ENCODE data around the gene MVK. TPM values are rescaled to one million over a fixed set of nuclear protein-coding genes. Genes with fewer than 3 reads are reported as not detected.

The MVK gene
- polyA plus RNA-seq, 1 donor (not counting 4 experiments of a cell fraction or from before 2014, with no cell fraction given) = 26.7 TPM

DNA sequence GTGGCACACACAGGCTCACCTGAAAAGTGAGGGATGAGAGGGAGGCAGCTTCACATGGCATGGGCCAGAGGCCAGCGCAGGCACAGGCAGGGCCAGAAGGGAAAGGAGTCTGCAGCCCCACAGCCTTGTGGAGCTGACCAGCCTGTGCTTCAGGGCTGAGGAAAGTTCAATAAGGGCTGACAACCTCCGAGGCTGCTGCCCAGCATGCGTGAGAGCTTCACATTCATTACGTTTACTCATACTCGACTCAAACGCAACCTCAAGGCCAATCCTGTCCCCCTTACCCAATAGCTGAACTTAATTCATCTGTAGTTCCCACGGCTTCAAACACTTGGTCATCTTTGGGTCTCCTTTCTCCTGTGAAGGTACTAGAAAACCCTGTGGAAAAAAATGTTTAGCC, 5.1 kb upstream of the MVK start:
- Histone ChIP-seq H3K79me2 (ENCODE audit: control insufficient read depth, insufficient read depth, low read length) (peaks cover 2% of the 10 kb centered on the region), H3K4me1 (ENCODE audit: control insufficient read depth, extremely low read depth, insufficient read depth, low read length) (peaks cover 6% of the 10 kb centered on the region), H4K20me1 (ENCODE audit: control insufficient read depth, extremely low read depth, insufficient read depth, low read length) (no peaks in the 10 kb centered on the region), H2AFZ (ENCODE audit: control insufficient read depth, low read length) (no peak overlapping the region), H3K36me3 (ENCODE audit: control insufficient read depth in 2 of 2, extremely low read depth in 1 of 2, insufficient read depth in 2 of 2, low read length in 2 of 2) (peaks cover 20 to 34% of the 10 kb centered on the region in 2 experiments), H3K9ac (ENCODE audit: control insufficient read depth, extremely low read depth, insufficient read depth, low read length) (no peak overlapping the region), H3K27ac (ENCODE audit: control insufficient read depth, insufficient read depth, low read length) (no peak overlapping the region), H3K9me1 (ENCODE audit: control insufficient read depth, extremely low read depth, insufficient read depth, low read length) (no peaks in the 10 kb centered on the region), H3K9me3 (ENCODE audit: control insufficient read depth, low read depth, low read length) (no peaks in the 10 kb centered on the region), H3K27me3 (ENCODE audit: control insufficient read depth, extremely low read depth, insufficient read depth, low read length) (no peaks in the 10 kb centered on the region), H3K4me2 (ENCODE audit: control insufficient read depth, extremely low read depth, insufficient read depth, low read depth, low read length) (no peak overlapping the region), H3K4me3 (ENCODE audit: control insufficient read depth in 2 of 3, extremely low read depth in 1 of 3, insufficient read depth in 2 of 3, low read depth in 1 of 3, low read length in 3 of 3) (no peak overlapping the region)
- no peak for FAIRE-seq
- DNase-seq (ENCODE audit: low read depth, low spot score) = no peak
- dilution Hi-C loops (cut with MboI; ENCODE audit: extremely low pct_ligation_motif_present, low sequenced_read_pairs) = no loop called here
- TF ChIP-seq, protein P1, sequence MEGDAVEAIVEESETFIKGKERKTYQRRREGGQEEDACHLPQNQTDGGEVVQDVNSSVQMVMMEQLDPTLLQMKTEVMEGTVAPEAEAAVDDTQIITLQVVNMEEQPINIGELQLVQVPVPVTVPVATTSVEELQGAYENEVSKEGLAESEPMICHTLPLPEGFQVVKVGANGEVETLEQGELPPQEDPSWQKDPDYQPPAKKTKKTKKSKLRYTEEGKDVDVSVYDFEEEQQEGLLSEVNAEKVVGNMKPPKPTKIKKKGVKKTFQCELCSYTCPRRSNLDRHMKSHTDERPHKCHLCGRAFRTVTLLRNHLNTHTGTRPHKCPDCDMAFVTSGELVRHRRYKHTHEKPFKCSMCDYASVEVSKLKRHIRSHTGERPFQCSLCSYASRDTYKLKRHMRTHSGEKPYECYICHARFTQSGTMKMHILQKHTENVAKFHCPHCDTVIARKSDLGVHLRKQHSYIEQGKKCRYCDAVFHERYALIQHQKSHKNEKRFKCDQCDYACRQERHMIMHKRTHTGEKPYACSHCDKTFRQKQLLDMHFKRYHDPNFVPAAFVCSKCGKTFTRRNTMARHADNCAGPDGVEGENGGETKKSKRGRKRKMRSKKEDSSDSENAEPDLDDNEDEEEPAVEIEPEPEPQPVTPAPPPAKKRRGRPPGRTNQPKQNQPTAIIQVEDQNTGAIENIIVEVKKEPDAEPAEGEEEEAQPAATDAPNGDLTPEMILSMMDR (optimal IDR thresholded peaks at IDR 0.05 in 1 of 3, IDR thresholded peaks at IDR 0.05 in 1 of 3, conservative IDR thresholded peaks at IDR 0.05 in 1 of 3; ENCODE audit: extremely low read depth in 1 of 3, insufficient read depth in 2 of 3, low read length in 3 of 3) = no peak
- TF ChIP-seq EZH2 (IDR thresholded peaks at IDR 0.05; ENCODE audit: low read length) = no peak

DNA sequence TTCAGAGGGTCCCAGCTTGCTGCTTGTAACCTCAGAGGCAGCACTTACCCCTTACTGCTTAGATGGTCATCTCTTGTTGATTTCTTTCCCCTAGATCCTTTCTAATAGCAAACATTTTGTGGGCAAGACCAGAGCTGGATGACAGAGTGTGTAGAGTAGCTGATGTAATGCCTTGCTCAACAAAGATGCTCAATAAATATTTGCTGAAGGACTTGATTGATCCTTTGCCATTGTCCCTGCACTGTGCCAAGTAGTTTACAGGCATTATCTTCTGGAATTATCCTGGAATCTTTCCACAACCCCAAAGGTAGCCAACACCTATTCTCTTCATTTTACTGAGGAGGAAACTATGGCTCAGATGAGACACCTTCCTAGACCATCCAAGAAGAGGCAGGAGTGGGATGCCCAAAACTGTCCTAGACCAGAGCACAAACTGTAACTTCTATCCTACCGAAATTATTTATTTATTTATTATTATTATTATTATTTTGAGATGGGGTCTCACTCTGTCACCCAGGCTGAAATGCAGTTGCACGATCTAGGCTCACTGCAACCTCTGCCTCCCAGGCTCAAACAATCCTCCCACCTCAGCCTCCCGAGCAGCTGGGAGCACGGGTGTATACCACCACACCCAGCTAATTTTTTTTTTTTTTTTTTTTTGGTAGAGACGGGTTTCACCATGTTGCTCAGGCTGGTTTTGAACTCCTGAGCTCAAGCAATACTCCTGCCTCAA, 1.7 kb upstream of the MVK start:
- Histone ChIP-seq H3K4me1 (ENCODE audit: control insufficient read depth, extremely low read depth, insufficient read depth, low read length) (peaks cover 17% of the 10 kb centered on the region), H3K4me2 (ENCODE audit: control insufficient read depth, extremely low read depth, insufficient read depth, low read depth, low read length) (peak overlapping the region; percentile 87), H3K9me3 (ENCODE audit: control insufficient read depth, low read depth, low read length) (no peaks in the 10 kb centered on the region), H4K20me1 (ENCODE audit: control insufficient read depth, extremely low read depth, insufficient read depth, low read length) (no peaks in the 10 kb centered on the region), H3K36me3 (ENCODE audit: control insufficient read depth in 2 of 2, extremely low read depth in 1 of 2, insufficient read depth in 2 of 2, low read length in 2 of 2) (peaks cover 16 to 26% of the 10 kb centered on the region in 2 experiments), H2AFZ (ENCODE audit: control insufficient read depth, low read length) (no peak overlapping the region), H3K9ac (ENCODE audit: control insufficient read depth, extremely low read depth, insufficient read depth, low read length) (no peak overlapping the region), H3K4me3 (ENCODE audit: control insufficient read depth in 2 of 3, extremely low read depth in 1 of 3, insufficient read depth in 2 of 3, low read depth in 1 of 3, low read length in 3 of 3) (peak overlapping the region in 1 of 3 experiments; percentile 71), H3K27me3 (ENCODE audit: control insufficient read depth, extremely low read depth, insufficient read depth, low read length) (no peaks in the 10 kb centered on the region), H3K79me2 (ENCODE audit: control insufficient read depth, insufficient read depth, low read length) (peaks cover 21% of the 10 kb centered on the region), H3K27ac (ENCODE audit: control insufficient read depth, insufficient read depth, low read length) (no peak overlapping the region), H3K9me1 (ENCODE audit: control insufficient read depth, extremely low read depth, insufficient read depth, low read length) (no peaks in the 10 kb centered on the region)
- FAIRE-seq (no peak), DNase-seq (ENCODE audit: low read depth, low spot score) (no peak)
- TF ChIP-seq, protein P1 (optimal IDR thresholded peaks at IDR 0.05 in 1 of 3, IDR thresholded peaks at IDR 0.05 in 1 of 3, conservative IDR thresholded peaks at IDR 0.05 in 1 of 3; ENCODE audit: extremely low read depth in 1 of 3, insufficient read depth in 2 of 3, low read length in 3 of 3) = no peak
- TF ChIP-seq EZH2 (IDR thresholded peaks at IDR 0.05; ENCODE audit: low read length) = no peak
- dilution Hi-C loops (cut with MboI; ENCODE audit: extremely low pct_ligation_motif_present, low sequenced_read_pairs) = no loop called here
